Body of pancreas (tissue), 4 donors: ENCODE data around the gene OLIG2. TPM values are rescaled to one million over a fixed set of nuclear protein-coding genes. Genes with fewer than 3 reads are reported as not detected.

Experiments
- ATAC-seq: fragments of 150-250 bp; one replicate; pipeline ENCODE4 v1.9.1; 2016
- DNase-seq, 4 donors: peaks; one replicate each; pipeline ENCODE4 v3.0.0-alpha.2; 2019
- H3K27ac ChIP-seq, 4 donors: fragments of 200-600 bp; sonication (generic); 1 replicate in 3 of 4; 2 replicates in 1 of 4; pipeline versions ENCODE4 v1.5.1 to v1.6.1; 2016 to 2019; ENCODE audit warnings: mild to moderate bottlenecking in 1 of 4, mixed read lengths in 1 of 4, moderate library complexity in 1 of 4
- H3K27me3 ChIP-seq, 2 donors: fragments of 200-600 bp; sonication (generic); one replicate each; pipeline ENCODE4 v1.6.0; 2016; ENCODE audit warnings: mild to moderate bottlenecking in 1 of 2
- H3K36me3 ChIP-seq, 2 donors: fragments of 200-600 bp; sonication (generic); replicated peaks in 1 of 2; 2 replicates each; pipeline ENCODE4 v1.5.1; 2016; ENCODE audit warnings: low read depth in 2 of 2; ENCODE audit not compliant: insufficient read depth in 1 of 2
- H3K4me1 ChIP-seq: fragments of 200-600 bp; sonication (generic); one replicate; pipeline ENCODE4 v1.6.0; 2016
- H3K4me3 ChIP-seq, 2 donors: fragments of 200-600 bp; sonication (generic); 1 replicate in 1 of 2; 2 replicates in 1 of 2; pipeline ENCODE4 v1.5.1; 2016 to 2019
- H3K9me3 ChIP-seq, 3 donors: fragments of 200-600 bp; sonication (generic); 1 replicate in 2 of 3; 2 replicates in 1 of 3; pipeline ENCODE4 v1.5.1; 2016
- POLR2A ChIP-seq, 3 donors: fragments of 450-650 bp; IDR thresholded peaks; one replicate each; pipeline ENCODE4 v1.6.1; 2016; ENCODE audit warnings: antibody characterized with exemption in 3 of 3, mild to moderate bottlenecking in 2 of 3
- WGBS, 2 donors: methylation state at CpG; one replicate each; pipeline ENCODE4 v1.1.5; 2017; 5-methylcytosine and 5-hydroxymethylcytosine counted together
- intact Hi-C: fragments of 100-400 bp; cut with DNase I; formaldehyde crosslinking; loops from one replicate; pipeline ENCODE4 v1.15.1; 2023
- total RNA-seq, 2 donors: library from RNA; depleted of rRNA; stranded (reverse); fragments of >200 nt; gene quantifications; one replicate each; pipeline ENCODE4 v1.1.0, GENCODE V29; 2016
- TF ChIP-seq, protein P1 (sequence below), 7 experiments: fragments of 450-650 bp in 4 of 7; fragments of 200-600 bp in 3 of 7; sonication (generic) in 3 of 7; IDR thresholded peaks; one replicate each; pipeline ENCODE4 v1.5.1; 2016 to 2019; ENCODE audit warnings: antibody characterized with exemption in 7 of 7

The OLIG2 gene
- total RNA-seq, 2 donors from 2014 or later, result not detected

DNA sequence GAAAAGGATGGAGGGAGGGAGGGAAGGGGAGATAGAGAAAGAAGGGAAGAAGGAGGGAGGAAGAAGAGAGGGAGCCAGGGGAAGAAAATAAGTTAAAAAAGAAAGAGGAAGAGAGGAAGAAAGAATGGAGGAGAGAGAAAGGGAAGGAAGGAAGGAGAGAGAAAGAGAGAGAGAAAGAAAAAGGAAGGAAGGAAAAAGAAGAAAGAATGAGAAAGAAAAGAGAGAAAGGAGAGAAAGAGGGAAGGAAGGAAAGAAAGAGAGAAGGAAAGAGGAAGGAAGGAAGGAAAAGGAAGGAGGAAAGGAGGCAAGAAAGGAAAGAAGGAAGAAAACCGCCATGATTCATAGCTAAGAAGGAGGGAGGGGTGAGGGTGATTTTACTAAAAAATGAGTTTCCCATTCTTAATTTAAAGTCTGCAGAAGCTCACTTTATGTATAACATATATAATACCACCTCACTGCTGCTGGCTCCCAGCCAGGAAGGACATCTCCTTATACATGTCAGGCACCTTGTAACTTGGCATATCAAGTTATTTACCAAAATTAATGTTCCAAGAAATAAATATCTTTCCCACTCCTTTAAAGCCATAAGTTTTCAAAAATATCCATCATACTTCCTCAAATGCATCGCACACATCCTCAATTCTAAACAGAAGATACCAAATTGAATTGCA, 46.0 kb upstream of the OLIG2 start:
- WGBS, 2 donors, result 77 to 78% methylated on average over 2 of the region's 2 CpGs
- intact Hi-C loops, result no loop called here
- no peak for TF ChIP-seq POLR2A (IDR thresholded peaks at IDR 0.05)
- TF ChIP-seq, protein P1, sequence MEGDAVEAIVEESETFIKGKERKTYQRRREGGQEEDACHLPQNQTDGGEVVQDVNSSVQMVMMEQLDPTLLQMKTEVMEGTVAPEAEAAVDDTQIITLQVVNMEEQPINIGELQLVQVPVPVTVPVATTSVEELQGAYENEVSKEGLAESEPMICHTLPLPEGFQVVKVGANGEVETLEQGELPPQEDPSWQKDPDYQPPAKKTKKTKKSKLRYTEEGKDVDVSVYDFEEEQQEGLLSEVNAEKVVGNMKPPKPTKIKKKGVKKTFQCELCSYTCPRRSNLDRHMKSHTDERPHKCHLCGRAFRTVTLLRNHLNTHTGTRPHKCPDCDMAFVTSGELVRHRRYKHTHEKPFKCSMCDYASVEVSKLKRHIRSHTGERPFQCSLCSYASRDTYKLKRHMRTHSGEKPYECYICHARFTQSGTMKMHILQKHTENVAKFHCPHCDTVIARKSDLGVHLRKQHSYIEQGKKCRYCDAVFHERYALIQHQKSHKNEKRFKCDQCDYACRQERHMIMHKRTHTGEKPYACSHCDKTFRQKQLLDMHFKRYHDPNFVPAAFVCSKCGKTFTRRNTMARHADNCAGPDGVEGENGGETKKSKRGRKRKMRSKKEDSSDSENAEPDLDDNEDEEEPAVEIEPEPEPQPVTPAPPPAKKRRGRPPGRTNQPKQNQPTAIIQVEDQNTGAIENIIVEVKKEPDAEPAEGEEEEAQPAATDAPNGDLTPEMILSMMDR (IDR thresholded peaks at IDR 0.05), result no peak
- DNase-seq (no peak), ATAC-seq (no peak)
- Histone ChIP-seq H3K36me3 (no peaks in the 10 kb centered on the region), H3K4me1 (no peaks in the 10 kb centered on the region), H3K27ac (no peak overlapping the region), H3K27me3 (no peaks in the 10 kb centered on the region), H3K4me3 (no peak overlapping the region), H3K9me3 (no peaks in the 10 kb centered on the region)

DNA sequence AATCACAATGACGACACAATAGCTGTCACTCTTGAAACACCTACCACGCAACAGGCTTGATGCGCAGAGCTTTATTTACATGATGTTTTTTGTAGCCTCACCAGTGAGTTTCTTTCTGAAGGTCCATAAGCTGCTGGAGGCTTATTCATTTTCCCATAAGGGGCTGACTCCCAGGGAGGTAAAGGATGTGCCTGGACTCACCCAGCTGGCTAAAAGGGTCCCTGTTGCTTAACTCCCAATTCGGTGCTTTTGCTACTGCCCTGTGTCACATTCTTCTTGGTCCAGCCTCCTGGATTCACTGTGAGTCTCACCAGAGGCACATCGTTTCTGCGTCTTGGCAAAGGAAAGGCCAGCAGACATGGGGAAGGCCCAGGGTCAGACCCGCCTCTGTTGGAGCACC, 44.6 kb upstream of the OLIG2 start:
- no peaks in the 10 kb centered on the region for H3K36me3 ChIP-seq
- H3K27me3 ChIP-seq, result no peaks in the 10 kb centered on the region
- no peak overlapping the region for H3K4me3 ChIP-seq
- no peak for ATAC-seq
- H3K9me3 ChIP-seq, result no peaks in the 10 kb centered on the region
- no peaks in the 10 kb centered on the region for H3K4me1 ChIP-seq
- 66 to 74% methylated on average over 7 of the region's 7 CpGs for WGBS, 2 donors
- intact Hi-C loops, result no loop called here
- no peak for TF ChIP-seq POLR2A (IDR thresholded peaks at IDR 0.05)
- TF ChIP-seq, protein P1 (IDR thresholded peaks at IDR 0.05), result no peak
- DNase-seq, result no peak
- H3K27ac ChIP-seq, result no peak overlapping the region

DNA sequence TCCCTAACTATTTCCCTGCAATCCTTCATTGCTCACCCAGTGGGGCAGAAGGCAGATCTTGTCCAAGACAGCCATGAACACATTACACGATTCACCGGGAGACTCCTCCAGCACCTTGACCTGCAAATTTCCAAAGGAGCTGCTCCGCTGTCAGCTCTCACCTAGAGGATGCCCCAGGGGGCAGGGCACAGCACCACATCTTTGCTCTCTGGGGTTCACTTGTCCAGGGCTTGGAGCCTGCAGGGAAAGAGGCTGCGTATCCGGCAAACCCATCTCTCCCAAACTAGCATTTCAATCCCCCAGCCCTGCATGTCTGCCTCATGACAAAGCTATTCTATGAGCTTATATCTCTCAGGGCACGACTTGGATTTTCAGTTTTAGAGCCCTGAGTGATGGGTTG, 35.1 kb upstream of the OLIG2 start:
- intact Hi-C loops, result no loop called here
- no peak for ATAC-seq
- WGBS, 2 donors, result 48 to 59% methylated on average over 6 of the region's 6 CpGs
- no peaks in the 10 kb centered on the region for H3K4me1 ChIP-seq
- no peak for TF ChIP-seq POLR2A (IDR thresholded peaks at IDR 0.05)
- TF ChIP-seq, protein P1 (IDR thresholded peaks at IDR 0.05), result no peak
- no peaks in the 10 kb centered on the region for H3K27me3 ChIP-seq
- no peak overlapping the region for H3K4me3 ChIP-seq
- no peak for DNase-seq
- no peaks in the 10 kb centered on the region for H3K9me3 ChIP-seq
- no peaks in the 10 kb centered on the region for H3K36me3 ChIP-seq
- H3K27ac ChIP-seq, result no peak overlapping the region

- TF ChIP-seq, protein P1 (IDR thresholded peaks at IDR 0.05), result no peak
- no peak for TF ChIP-seq POLR2A (IDR thresholded peaks at IDR 0.05)
- Histone ChIP-seq H3K36me3 (no peaks in the 10 kb centered on the region), H3K27ac (no peak overlapping the region), H3K27me3 (no peaks in the 10 kb centered on the region), H3K4me1 (no peaks in the 10 kb centered on the region), H3K4me3 (no peak overlapping the region), H3K9me3 (no peaks in the 10 kb centered on the region)
- intact Hi-C loops, result no loop called here
- DNase-seq (no peak), ATAC-seq (no peak)
- WGBS, 2 donors, result 18 to 21% methylated on average over 8 of the region's 8 CpGs
Measured at GRCh38 chr21:32991361-32991760, 34.4 kb upstream of the OLIG2 start.

DNA sequence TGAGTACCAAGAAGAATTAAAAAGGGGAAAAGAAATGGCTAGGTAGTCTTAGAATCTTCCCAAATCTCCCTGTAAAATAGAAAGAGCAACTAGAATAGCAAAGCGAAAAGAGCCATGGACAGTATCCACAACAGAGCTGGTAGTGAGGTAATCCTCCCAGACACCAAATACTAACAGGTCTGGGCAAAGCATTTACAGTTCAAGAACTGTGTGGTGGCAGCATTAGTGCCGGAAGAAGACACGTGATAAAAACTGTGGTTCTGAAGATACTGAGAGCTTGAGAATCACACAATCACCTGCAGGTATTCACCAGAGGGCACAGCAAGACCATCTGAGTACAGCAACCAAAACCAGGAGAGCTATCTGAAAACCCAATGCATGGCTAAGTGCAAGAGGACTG, 31.8 kb upstream of the OLIG2 start:
- 62 to 69% methylated on average over 3 of the region's 3 CpGs for WGBS, 2 donors

More for the DNA sequence above, 31.8 kb upstream of the OLIG2 start:
- Histone ChIP-seq H3K9me3 (no peaks in the 10 kb centered on the region), H3K27ac (no peak overlapping the region), H3K36me3 (no peaks in the 10 kb centered on the region), H3K4me3 (no peak overlapping the region), H3K4me1 (no peaks in the 10 kb centered on the region), H3K27me3 (no peaks in the 10 kb centered on the region)
- no peak for ATAC-seq
- intact Hi-C loops, result no loop called here
- TF ChIP-seq, protein P1 (IDR thresholded peaks at IDR 0.05), result no peak
- TF ChIP-seq POLR2A (IDR thresholded peaks at IDR 0.05), result no peak
- no peak for DNase-seq
